ENCODE data around the gene DPP4. TPM values are rescaled to one million over a fixed set of nuclear protein-coding genes. Genes with fewer than 3 reads are reported as not detected.
A peak's percentile ranks its signal among the peaks of the same experiment; 100 is the strongest.
"Not testable (repeated sequence)": the region's sequence is repeated elsewhere in the genome, so short reads cannot be mapped to it uniquely, and the experiment has no call there.

Gene DPP4
- total and polyA plus RNA-seq, 4 donors, result 1.2 to 15.7 (median 5.8) TPM

- not testable (repeated sequence) for H3K4me1 ChIP-seq (ENCODE audit: control insufficient read depth, insufficient read depth, low read length); H3K27me3 ChIP-seq (ENCODE audit: control insufficient read depth, insufficient read depth, low read length); H3K4me3 ChIP-seq (ENCODE audit: low read depth, low read length); H3K36me3 ChIP-seq (ENCODE audit: control insufficient read depth, insufficient read depth, low read length); H3K27ac ChIP-seq (ENCODE audit: low read depth, low read length); H3K9me3 ChIP-seq (ENCODE audit: control insufficient read depth, insufficient read depth, low read length); DNase-seq (ENCODE audit: low read depth in 4 of 6, low spot score in 6 of 6)
- WGBS (ENCODE audit: insufficient coverage), result 100% methylated on average over 1 of the region's 3 CpGs
These were observed 24.9 kb downstream of the DPP4 start for GRCh38 chr2:162049089-162049488.

DNA sequence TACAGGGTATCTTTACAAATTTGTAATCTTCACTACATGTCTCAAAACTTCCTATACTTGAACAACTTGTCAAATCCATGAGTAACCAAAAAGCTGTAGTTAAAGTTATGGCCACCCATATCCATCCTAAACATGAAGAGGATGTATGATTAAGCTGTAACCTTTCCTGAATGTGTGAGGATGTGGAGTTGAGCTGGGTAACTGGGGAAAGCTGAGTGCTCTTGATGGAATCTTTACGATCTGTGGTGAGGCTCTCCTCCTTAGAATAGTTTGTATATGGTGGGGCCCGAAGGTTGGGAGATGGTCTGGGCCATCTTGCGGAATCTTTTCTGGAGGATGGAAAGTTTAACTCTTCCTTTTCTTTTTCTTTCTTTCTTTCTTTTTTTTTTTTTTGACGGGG lies 29.4 kb downstream of the DPP4 start:
- WGBS (ENCODE audit: insufficient coverage), result no CpG with 5 or more reads among the region's 4 CpGs

DNA sequence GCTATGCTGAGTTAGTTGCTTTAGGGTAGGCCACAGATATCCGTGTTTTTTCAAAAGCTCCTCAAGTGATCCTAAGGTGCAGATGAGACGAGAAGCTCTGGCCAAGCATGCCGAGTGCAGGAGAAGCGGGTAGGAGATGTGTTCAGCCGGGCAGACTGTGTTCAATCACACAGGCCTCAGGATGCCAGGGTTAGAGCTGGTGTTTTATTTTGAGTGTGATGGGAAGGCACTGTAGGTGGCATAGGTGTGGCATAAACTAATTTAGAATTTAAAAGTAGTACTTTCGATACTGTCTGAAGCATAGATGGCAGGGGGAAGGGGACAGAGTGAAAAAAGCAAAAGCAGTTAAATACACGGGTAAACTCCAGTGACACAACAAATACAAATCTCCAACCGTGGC lies 30.9 kb downstream of the DPP4 start:
- Histone ChIP-seq H3K4me3 (ENCODE audit: low read depth, low read length) (no peak overlapping the region), H3K36me3 (ENCODE audit: control insufficient read depth, insufficient read depth, low read length) (no peaks in the 10 kb centered on the region), H3K4me1 (ENCODE audit: control insufficient read depth, insufficient read depth, low read length) (no peaks in the 10 kb centered on the region), H3K27ac (ENCODE audit: low read depth, low read length) (no peak overlapping the region), H3K27me3 (ENCODE audit: control insufficient read depth, insufficient read depth, low read length) (no peaks in the 10 kb centered on the region), H3K9me3 (ENCODE audit: control insufficient read depth, insufficient read depth, low read length) (no peaks in the 10 kb centered on the region)
- no peak for DNase-seq (ENCODE audit: low read depth in 4 of 6, low spot score in 6 of 6)
- 92% methylated on average over 6 of the region's 8 CpGs for WGBS (ENCODE audit: insufficient coverage)

More for the DNA sequence above, 29.4 kb downstream of the DPP4 start:
- Histone ChIP-seq H3K27ac (ENCODE audit: low read depth, low read length) (no peak overlapping the region), H3K4me1 (ENCODE audit: control insufficient read depth, insufficient read depth, low read length) (no peaks in the 10 kb centered on the region), H3K36me3 (ENCODE audit: control insufficient read depth, insufficient read depth, low read length) (no peaks in the 10 kb centered on the region), H3K9me3 (ENCODE audit: control insufficient read depth, insufficient read depth, low read length) (no peaks in the 10 kb centered on the region), H3K27me3 (ENCODE audit: control insufficient read depth, insufficient read depth, low read length) (no peaks in the 10 kb centered on the region), H3K4me3 (ENCODE audit: low read depth, low read length) (no peak overlapping the region)
- DNase-seq (ENCODE audit: low read depth in 4 of 6, low spot score in 6 of 6), result no peak

DNA sequence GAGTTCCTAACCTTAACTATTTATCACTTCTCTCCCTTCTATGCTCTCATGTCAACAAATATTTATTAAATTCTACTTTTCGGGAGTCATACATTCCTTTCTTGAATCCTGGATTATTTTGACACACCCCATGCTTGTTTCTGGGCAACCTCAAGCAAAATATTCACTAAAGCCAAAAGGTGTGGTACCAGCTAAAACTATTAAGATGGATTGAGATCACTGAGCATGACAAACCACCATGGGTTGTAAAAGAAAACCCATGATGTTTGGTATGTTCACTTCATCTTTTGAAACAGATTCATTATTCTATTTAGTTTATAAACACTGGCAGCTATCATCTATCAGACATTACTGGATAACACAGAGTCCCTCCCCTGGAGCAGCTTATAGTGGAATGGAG lies 32.5 kb downstream of the DPP4 start:
- no peaks in the 10 kb centered on the region for H3K36me3 ChIP-seq (ENCODE audit: control insufficient read depth, insufficient read depth, low read length)
- WGBS (ENCODE audit: insufficient coverage), result no CpG with 5 or more reads among the region's 1 CpG

DNA sequence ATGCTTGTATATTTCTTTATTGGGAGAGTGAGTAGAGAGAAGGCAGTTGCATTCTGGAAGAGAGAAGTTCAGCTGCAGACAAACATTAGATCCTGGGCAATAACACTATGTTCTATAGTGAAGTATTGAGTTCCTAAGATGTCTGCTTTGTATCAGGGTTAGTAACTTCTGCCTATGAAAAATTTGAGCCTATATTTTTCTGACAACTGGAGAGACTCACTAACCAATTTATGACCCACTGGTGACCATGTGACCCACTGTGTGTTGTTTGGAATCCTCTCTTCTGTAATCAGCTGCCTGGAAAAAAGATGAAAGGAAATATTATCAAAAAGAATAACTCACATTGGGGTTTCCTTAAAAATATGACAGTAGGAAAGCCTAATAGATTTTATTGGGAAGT lies 35.3 kb downstream of the DPP4 start:
- H3K4me3 ChIP-seq (ENCODE audit: low read depth, low read length), result no peak overlapping the region
- H3K9me3 ChIP-seq (ENCODE audit: control insufficient read depth, insufficient read depth, low read length), result no peaks in the 10 kb centered on the region
- no peak for DNase-seq (ENCODE audit: low read depth in 4 of 6, low spot score in 6 of 6)
- no peak overlapping the region for H3K27ac ChIP-seq (ENCODE audit: low read depth, low read length)
- no peaks in the 10 kb centered on the region for H3K27me3 ChIP-seq (ENCODE audit: control insufficient read depth, insufficient read depth, low read length)
- no peaks in the 10 kb centered on the region for H3K4me1 ChIP-seq (ENCODE audit: control insufficient read depth, insufficient read depth, low read length)
- no peaks in the 10 kb centered on the region for H3K36me3 ChIP-seq (ENCODE audit: control insufficient read depth, insufficient read depth, low read length)

More for the DNA sequence above, 32.5 kb downstream of the DPP4 start:
- H3K4me1 ChIP-seq (ENCODE audit: control insufficient read depth, insufficient read depth, low read length), result no peaks in the 10 kb centered on the region
- H3K27me3 ChIP-seq (ENCODE audit: control insufficient read depth, insufficient read depth, low read length), result no peaks in the 10 kb centered on the region
- H3K9me3 ChIP-seq (ENCODE audit: control insufficient read depth, insufficient read depth, low read length), result no peaks in the 10 kb centered on the region
- no peak overlapping the region for H3K27ac ChIP-seq (ENCODE audit: low read depth, low read length)
- H3K4me3 ChIP-seq (ENCODE audit: low read depth, low read length), result no peak overlapping the region
- no peak for DNase-seq (ENCODE audit: low read depth in 4 of 6, low spot score in 6 of 6)

DNA sequence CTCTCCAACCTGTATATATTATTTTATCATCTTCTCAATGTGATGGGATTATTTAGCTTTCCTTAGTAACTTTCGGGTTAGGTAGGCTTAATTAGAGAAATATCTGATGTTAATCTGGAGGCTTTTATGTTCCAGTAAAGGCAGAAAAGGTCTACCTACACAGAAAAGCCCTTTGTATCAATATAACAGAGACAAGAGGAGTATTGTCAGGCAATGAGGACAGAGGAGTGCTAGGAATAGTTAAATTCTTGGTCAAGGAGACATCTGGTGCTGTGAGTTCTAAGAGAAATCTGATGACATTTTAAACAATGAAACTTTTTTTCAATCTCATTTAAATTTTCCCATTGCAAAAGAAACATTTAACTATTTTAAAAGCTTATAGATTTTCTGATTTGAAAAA lies 36.1 kb downstream of the DPP4 start:
- DNase-seq (ENCODE audit: low read depth in 4 of 6, low spot score in 6 of 6), result no peak
- WGBS (ENCODE audit: insufficient coverage), result no CpG with 5 or more reads among the region's 1 CpG

DNA sequence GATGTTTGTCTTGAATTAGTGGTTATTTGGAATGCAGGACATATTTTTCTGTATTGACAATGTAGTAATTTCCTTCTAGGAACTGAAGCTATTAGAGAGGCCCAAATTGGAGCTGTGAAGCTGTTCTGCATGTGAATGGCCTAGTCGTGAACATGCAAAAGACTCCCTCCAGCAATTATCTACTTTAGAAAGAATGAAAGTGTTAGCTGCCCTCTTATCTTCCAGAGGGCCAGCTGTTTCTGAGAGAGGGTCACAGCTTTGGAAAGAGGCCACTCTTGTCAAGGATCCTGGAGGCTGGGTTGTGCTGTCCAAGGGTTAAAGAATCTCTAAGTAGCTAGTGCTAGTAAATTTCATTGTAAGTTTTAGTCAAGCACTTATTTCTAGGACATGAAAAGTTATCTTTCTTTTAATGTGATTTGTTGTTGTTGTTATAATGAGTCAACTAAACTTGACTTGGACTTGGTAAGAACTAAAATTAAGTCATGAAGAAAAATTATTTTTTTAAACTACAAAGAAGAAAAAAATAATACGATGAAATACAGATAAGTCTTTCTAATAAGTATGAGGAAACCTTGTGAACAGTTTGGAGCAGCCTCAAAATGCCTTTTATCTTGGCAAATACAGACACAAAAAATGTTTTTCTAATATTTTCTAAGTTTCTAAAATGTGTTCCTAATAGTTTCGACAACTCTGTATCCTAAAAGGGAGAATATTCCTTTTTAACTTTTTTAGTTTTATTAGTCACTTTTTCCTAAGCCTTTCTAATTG lies 36.8 kb downstream of the DPP4 start:
- Histone ChIP-seq H3K4me3 (ENCODE audit: low read depth, low read length) (no peak overlapping the region), H3K27me3 (ENCODE audit: control insufficient read depth, insufficient read depth, low read length) (no peaks in the 10 kb centered on the region), H3K36me3 (ENCODE audit: control insufficient read depth, insufficient read depth, low read length) (no peaks in the 10 kb centered on the region), H3K4me1 (ENCODE audit: control insufficient read depth, insufficient read depth, low read length) (no peaks in the 10 kb centered on the region), H3K27ac (ENCODE audit: low read depth, low read length) (no peak overlapping the region), H3K9me3 (ENCODE audit: control insufficient read depth, insufficient read depth, low read length) (no peaks in the 10 kb centered on the region)
- no CpG with 5 or more reads among the region's 3 CpGs for WGBS (ENCODE audit: insufficient coverage)
- peak in 1 of 6 donors; percentile 40 for DNase-seq (ENCODE audit: low read depth in 4 of 6, low spot score in 6 of 6)

More for the DNA sequence above, 36.1 kb downstream of the DPP4 start:
- Histone ChIP-seq H3K27me3 (ENCODE audit: control insufficient read depth, insufficient read depth, low read length) (no peaks in the 10 kb centered on the region), H3K9me3 (ENCODE audit: control insufficient read depth, insufficient read depth, low read length) (no peaks in the 10 kb centered on the region), H3K27ac (ENCODE audit: low read depth, low read length) (no peak overlapping the region), H3K4me1 (ENCODE audit: control insufficient read depth, insufficient read depth, low read length) (no peaks in the 10 kb centered on the region), H3K4me3 (ENCODE audit: low read depth, low read length) (no peak overlapping the region), H3K36me3 (ENCODE audit: control insufficient read depth, insufficient read depth, low read length) (no peaks in the 10 kb centered on the region)

DNA sequence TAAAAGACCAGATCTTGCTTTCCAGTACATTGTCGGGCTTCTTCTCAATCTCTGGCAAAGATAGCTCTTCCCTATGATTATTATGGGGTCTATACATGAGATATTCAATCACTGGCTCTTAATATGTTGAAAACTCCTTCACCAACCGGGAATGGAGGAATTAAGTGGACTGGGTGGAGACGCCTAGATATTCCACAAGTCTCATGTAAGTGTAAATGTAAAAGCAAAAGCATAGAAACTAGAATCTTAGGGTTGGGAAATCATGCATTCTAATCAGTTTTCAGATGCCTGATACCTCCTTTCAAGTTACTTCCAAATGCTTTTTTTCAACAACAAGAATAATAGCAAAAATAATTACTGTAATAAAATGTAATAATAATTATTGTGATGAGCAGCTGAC lies 38.0 kb downstream of the DPP4 start:
- DNase-seq (ENCODE audit: low read depth in 4 of 6, low spot score in 6 of 6), result no peak
- H3K4me3 ChIP-seq (ENCODE audit: low read depth, low read length), result no peak overlapping the region
- no peaks in the 10 kb centered on the region for H3K4me1 ChIP-seq (ENCODE audit: control insufficient read depth, insufficient read depth, low read length)
- no peaks in the 10 kb centered on the region for H3K27me3 ChIP-seq (ENCODE audit: control insufficient read depth, insufficient read depth, low read length)
- H3K36me3 ChIP-seq (ENCODE audit: control insufficient read depth, insufficient read depth, low read length), result no peaks in the 10 kb centered on the region
- no CpG with 5 or more reads among the region's 3 CpGs for WGBS (ENCODE audit: insufficient coverage)
- H3K9me3 ChIP-seq (ENCODE audit: control insufficient read depth, insufficient read depth, low read length), result no peaks in the 10 kb centered on the region
- no peak overlapping the region for H3K27ac ChIP-seq (ENCODE audit: low read depth, low read length)

DNA sequence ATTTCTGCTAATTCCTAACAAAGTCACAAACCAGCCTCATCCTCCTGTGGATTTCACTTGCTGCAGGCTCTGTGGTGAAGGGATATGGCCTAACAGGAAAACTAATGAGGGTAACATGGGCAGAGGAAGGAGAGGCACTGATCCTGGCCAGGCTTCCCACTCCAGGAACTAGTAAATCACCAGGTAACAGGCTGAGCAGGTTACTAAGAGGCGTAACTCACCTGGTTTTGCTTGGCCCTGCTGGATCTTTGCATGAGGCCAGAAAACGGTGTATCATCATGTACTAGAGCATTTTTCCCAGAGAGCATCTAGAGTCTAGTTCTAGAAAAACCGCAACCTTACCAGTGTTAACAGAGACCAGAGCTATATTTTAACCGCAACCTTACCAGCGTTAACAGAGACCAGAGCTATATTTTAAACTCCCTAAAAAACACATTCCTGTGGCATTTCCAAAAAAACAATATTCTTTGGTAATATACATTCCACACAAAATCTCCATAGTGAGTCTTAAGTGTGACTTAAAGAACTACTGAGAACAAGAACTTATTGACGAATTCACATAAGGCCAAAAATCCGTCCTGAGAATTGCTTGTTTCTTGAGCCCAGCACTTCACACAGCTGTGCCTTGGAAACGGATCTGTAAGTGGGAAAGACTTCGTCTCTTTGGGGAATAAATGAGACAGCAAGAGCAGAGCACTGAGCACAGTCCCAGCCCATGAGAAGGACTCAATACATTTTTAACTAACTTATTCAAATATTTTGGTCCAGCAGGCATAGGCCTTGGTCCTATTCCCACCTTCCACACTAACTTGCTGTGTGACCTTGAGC lies 43.4 kb downstream of the DPP4 start:
- Histone ChIP-seq H3K27ac (ENCODE audit: low read depth, low read length) (no peak overlapping the region), H3K4me1 (ENCODE audit: control insufficient read depth, insufficient read depth, low read length) (peaks cover 2% of the 10 kb centered on the region), H3K27me3 (ENCODE audit: control insufficient read depth, insufficient read depth, low read length) (no peaks in the 10 kb centered on the region), H3K36me3 (ENCODE audit: control insufficient read depth, insufficient read depth, low read length) (no peaks in the 10 kb centered on the region), H3K9me3 (ENCODE audit: control insufficient read depth, insufficient read depth, low read length) (no peaks in the 10 kb centered on the region), H3K4me3 (ENCODE audit: low read depth, low read length) (no peak overlapping the region)
- 81% methylated on average over 7 of the region's 9 CpGs for whole genome bisulfite sequencing (ENCODE audit: insufficient coverage)
- DNase-seq (ENCODE audit: low read depth in 4 of 6, low spot score in 6 of 6), result no peak
